HG03103 (cell line): Measurements from ENCODE around the gene BMP6.
A peak's percentile ranks its signal among the peaks of the same experiment; 100 is the strongest.

ENCODE experiments used
- ATAC-seq: cut with Tn5 transposase; IDR thresholded peaks from one replicate; pipeline ENCODE4 v1.9.1; 2021; ENCODE audit warnings: low read depth; ENCODE audit not compliant: unreplicated experiment

Gene BMP6

GRCh38 chr6:7745942-7746341 lies 20.0 kb downstream of the BMP6 start:
- ATAC-seq, result no peak

GRCh38 chr6:7747016-7747415 lies 21.1 kb downstream of the BMP6 start:
- ATAC-seq, result no peak

- no peak for ATAC-seq
Measured at GRCh38 chr6:7747433-7747832, 21.5 kb downstream of the BMP6 start.

- no peak for ATAC-seq
Measured at GRCh38 chr6:7747901-7748504, 22.1 kb downstream of the BMP6 start.

GRCh38 chr6:7749478-7749877 lies 23.6 kb downstream of the BMP6 start:
- no peak for ATAC-seq

- ATAC-seq, result no peak
Measured at GRCh38 chr6:7750197-7750596, 24.3 kb downstream of the BMP6 start.

DNA sequence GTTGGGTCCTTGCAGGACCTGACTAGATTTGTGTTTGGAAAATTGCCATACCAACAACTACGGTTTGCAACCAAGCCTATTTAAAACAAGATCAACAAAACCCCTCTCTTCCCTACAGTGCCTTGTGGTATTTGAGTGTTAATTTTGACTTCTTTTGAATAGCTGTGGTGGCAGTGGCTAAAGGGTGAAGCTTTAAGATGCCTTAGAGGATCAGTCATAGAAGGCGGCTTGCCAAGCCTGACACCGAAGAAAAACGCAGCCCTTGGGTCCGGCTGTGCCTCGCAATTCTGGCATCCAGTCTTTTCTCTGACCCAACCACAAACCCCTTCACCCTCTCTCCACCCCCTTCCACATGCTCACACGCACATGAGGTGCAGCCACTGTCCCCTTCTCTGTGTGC lies 32.6 kb downstream of the BMP6 start:
- no peak for ATAC-seq

- no peak for ATAC-seq
Measured at GRCh38 chr6:7759320-7759719, 33.4 kb downstream of the BMP6 start.

- ATAC-seq, result no peak
Measured at GRCh38 chr6:7761051-7761450, 35.2 kb downstream of the BMP6 start.

- ATAC-seq, result no peak
Measured at GRCh38 chr6:7762760-7763159, 36.9 kb downstream of the BMP6 start.

- ATAC-seq, result no peak
Measured at GRCh38 chr6:7763881-7764280, 38.0 kb downstream of the BMP6 start.

GRCh38 chr6:7765575-7766325 lies 39.9 kb downstream of the BMP6 start:
- no peak for ATAC-seq

DNA sequence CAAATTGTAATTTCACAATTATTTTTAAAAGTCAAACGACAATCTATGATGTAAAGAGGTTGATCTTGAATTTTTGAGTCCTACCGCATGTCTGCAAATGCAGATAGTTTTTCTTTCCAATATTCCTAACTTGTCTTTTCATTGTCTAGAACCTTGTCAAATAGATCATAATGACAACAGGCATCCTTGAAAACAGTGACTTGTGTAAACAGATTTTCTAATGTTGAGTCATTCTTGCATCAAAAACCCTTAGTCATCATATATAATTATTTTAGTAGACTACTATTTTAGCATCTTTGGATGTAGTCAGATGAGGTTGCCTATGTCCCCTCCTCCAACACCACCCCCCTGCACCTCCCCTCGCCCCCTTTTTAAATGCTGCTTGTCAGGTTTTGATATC lies 43.8 kb downstream of the BMP6 start:
- no peak for ATAC-seq

DNA sequence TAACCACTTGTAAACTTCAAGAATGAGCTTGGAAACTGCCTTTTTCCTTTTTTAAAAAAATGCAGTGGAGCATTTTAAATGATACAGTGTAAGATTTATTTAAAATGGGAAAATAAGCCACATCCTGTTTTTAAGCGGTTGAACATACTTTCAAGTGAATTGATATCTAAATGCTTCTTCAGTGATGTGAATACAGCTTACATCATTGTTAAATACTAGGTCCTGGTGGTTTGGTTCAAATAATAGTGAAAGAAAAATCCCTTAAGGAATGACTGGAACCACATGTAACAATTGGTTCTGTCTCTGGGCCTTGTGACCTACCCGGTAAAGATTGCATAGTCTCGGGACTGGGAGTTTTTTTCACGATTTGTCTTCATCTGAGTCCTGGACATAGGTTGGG lies 44.2 kb downstream of the BMP6 start:
- ATAC-seq, result no peak

DNA sequence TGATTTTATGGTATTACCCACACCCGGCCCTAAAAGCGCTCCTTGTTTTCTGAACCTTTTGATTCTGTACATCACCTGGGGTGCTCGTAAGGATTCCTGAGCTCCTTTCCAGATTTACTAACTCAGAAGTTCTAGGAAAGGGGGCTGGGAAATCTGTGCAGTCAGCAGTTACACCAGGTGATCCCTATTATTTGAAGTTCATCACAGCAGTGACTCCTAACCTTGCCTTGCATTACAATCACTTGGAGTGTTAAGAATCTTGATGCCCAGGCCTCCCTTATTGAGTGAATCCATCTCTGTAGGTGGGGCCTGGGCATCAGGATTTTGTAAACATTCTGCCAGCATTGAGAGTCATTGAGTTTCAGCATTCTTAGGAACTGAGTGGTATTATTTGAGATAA lies 44.7 kb downstream of the BMP6 start:
- no peak for ATAC-seq

DNA sequence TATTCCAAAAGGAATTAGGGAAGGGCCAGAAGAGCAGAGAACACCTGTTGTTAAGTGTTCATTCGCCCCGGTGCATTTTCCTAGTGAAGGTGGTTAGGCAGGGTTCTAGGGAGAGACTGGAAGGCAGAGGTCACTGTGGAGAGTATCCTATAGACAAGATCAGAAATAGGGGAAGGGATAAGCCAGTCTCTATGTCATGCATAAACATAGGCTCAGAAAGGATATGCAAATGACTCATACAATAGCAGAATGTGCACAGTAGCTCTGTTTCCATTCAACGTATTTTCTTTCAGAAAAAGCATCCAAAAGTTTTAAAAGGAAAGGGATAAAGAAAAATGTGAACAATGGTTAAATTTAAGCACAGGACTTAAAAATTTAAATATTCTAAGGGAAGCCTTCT lies 47.4 kb downstream of the BMP6 start:
- no peak for ATAC-seq

DNA sequence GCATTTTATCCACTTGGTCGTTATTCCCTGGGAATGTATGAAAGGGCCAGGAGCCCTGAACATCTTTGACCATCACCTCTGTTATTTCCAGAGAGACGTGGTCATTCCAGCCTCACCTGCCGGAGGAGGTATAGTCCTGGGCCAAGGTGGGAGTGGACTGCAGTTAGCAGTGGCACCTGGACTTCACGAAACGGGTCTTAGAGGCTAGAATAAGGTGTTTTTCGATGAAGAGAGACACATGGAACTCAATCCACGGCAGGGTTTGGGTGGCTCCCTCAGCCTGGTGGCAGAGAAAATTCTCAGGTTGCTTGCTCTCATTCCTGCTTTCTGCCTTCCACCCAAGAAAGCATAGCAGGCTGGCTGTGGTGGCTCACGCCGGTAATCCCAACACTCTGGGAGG lies 48.0 kb downstream of the BMP6 start:
- no peak for ATAC-seq

DNA sequence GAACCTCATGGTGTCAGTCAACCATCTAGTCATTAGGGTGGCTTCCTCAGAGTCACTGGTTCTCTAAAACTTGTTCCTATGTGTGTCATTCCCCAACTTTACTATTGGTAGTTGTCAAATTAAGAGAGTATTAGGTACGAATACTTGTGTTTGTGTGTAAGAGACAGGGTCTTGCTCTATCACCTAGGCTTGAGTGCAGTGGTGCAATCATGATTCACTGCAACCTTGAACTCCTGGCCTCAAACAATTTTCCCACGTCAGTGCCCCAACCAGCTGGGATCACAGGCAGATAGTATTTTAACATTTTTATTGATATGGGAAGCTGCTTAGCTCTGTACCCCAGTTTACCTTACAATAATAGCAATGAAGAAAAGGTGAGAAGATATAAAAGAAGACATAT lies 50.6 kb downstream of the BMP6 start:
- ATAC-seq, result no peak

- ATAC-seq, result no peak
Measured at GRCh38 chr6:7777074-7777473, 51.2 kb downstream of the BMP6 start.

DNA sequence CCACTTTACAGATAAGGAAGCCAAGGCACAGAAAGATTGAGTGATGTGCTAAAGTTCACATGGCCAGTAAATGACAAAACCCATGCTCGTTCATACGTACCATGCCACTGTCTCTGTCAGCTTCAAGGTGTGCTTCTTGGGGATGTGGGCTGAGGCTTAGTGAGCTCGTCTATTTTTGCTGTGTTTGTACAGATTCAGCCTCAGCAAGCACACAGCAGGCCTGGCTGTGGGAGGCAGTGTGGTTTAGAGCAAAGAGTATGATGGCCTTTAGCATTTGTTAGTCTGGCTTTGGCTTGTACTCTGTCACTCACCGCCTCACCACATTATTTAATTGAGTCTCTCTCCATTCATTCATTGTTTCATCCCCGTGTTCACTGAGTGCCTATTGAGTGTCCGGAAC lies 55.3 kb downstream of the BMP6 start:
- no peak for ATAC-seq

DNA sequence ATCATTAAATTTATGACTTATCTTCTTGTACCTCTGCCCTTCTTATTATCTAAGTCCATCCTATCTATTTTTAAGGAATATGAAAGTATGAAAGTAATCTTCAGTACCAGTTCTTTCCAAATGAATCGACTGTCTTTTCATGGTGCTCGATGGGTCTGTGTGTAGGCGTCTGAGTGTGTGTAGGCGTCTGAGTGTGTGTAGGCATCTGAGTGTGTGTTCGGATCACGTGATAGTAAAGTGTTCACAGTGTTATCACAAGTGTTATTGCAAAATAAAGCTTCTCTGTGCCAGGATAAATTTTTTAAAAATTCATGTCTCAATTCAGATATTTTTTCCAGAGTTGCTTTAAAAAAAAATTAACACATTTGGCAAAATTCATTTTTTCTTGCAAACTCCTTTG lies 58.3 kb downstream of the BMP6 start:
- no peak for ATAC-seq

DNA sequence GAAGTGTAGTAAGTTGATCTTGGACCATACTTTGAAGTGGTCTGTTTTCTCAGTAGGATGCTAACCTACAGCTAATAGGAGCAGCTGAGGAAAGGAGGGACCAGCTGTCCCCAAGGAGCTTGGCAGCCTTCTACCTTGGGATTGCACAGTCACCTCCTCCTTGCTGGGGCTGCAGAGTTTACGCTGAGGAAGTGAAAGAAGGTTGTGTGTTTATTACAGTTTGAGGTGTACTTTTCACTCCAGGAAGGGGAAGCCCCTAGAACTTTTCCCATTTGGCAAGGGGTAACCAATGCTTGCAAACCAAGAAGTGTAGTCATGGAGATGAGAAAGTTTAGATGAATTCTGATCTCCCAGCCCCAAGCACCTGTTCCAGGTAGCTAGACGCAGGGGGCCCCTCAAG lies 58.8 kb downstream of the BMP6 start:
- peak; percentile 74 for ATAC-seq
